Suppressor macrophage treated with lipopolysaccharide for 4 hours (primary cell): ENCODE data around the gene LRRN4CL.

Experiments
- DNase-seq: peaks from one replicate; pipeline ENCODE4 v3.0.0-alpha.2; 2020

The LRRN4CL gene

GRCh38 chr11:62645946-62646824 is 43.1 kb downstream of the LRRN4CL start, which contains the start of gene GANAB:
TSS of gene GANAB (minus strand) at chr11:62646613. CDS start at chr11:62646599, 14 bp downstream.
- DNase-seq = peak; percentile 99

DNA sequence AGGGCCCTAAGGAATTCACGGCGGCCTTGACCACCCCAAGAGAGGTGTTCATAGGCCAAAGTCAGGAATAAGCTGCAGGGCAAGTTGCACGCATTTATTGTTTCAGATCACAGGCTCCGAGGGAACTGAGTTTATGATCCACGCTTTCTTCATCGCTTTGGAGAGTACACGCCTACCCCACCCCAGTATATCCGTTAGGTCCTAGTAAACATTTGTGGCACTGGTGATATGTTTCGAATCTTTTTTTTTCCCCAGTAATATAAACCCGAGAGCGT is 43.7 kb downstream of the LRRN4CL start:
- DNase-seq = peak; percentile 8

DNA sequence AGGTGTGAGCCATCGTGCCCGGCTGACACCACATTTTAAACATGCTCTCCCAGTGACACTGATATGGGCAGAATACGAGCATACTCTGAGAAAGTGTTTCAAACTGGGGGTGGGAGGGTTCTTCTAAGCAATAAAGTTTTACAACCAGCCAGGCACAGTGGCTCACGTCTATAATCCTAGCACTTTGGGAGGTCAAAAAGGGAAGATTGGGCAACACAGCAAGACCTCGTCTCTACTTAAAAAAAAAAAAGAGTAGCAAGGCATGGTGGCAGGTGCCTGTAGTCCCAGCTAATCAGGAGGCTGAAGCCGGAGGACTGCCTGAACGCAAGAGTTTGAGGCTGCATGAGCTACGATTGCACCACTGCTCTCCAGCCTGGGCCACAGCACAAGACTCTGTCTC is 45.1 kb downstream of the LRRN4CL start:
- no peak for DNase-seq
